HG02623 (cell line): ENCODE results near the gene DPEP1.

Experiments used
- ATAC-seq: cut with Tn5 transposase; IDR thresholded peaks from one replicate; pipeline ENCODE4 v1.9.1; 2021; ENCODE audit warnings: moderate library complexity; ENCODE audit not compliant: unreplicated experiment

Gene DPEP1

DNA sequence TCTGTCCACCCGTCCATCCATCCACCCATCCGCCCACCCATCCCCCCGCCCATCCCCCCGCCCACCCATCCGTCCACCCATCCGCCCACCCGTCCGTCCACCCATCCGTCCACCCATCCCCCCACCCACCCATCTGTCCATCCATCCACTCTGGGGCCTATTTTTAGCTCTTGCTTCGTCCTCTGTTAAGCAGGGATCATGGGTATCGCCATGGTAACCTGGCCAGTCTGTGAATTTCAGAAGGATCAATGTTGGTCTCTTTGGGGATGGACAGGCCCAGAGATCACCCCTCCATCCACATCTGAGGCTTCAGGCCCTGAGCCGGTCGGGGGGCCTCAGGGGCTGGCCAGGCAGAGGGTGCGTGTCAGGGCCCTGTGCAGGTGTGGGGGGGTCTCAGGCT lies 15.2 kb upstream of the DPEP1 start:
- no peak for ATAC-seq

DNA sequence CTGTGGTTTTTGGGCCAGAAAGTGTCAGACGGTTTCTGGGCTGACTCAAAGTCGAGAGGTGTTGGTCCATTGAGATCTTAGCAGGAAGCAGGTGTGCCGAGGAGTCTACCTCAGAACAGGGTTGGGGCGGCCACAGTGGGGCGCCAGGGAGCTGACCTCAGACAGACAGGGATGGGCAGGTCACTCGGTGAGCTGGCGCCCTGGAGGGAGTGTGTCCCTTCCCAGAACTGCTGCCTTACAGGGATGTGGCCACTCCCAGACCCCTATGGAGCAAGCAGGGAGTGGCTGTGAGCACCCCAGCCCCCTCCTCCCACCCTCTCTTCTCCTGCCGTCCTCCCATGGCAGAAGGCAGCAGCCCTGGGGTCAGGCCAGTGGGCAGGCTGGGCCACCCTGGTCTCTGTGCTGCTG lies 14.0 kb upstream of the DPEP1 start:
- ATAC-seq, result no peak

DNA sequence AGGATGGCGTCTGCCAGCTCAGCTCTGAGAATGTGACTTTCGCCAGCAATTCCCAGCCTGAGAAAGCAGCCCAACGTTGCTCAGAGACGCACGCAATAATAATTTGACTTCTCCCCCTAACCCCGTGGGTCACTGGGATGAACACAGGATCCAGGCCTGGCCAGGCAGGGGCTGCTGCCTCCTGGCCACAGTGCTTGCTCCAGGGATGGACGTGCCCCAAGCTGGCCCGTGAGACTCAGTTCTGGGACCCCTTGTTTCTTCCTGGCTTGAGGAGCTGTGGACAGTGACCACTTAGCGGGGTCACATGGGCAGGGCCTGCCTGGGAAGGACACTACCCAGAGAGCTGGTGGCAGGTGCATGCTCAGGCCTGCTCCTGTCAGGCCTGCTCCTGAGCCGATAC lies 13.5 kb upstream of the DPEP1 start:
- no peak for ATAC-seq

DNA sequence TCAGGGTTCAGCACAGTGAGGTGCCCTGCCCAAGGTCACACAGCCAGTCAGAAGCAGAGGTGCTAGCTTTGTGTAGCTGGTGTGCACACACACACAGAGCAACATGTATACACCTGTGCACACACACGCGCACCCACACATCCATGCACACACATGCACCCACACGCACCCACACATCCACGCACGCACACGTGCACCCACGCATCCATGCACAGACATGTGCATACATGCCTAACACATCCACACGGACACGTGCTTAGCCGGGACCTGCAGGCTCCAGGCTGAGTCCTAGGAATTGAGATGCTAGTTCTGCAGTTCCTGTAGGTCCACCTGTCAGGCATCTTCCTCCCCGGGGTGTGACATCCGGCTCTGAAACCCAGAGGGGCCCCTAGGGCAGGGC lies 13.0 kb upstream of the DPEP1 start:
- no peak for ATAC-seq

DNA sequence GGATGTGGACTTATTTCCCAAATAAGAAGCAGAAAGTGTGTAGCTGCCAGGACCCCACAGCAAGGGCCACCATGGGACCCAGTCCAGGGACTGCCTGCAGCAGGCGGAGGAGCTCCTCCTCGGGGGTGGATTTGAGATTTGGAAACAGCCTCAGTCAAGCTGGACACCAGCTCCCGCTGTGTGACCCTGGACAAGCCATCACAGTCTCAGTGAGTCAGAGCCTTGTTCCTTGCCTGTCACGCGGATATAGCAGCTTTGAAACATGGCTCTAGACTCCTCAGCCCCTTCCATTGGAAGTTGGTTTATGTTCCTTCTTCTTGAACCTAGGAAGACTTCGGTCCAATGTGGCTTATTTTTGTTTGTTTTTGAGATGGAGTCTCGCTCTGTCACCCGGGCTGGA lies 12.5 kb upstream of the DPEP1 start:
- no peak for ATAC-seq

DNA sequence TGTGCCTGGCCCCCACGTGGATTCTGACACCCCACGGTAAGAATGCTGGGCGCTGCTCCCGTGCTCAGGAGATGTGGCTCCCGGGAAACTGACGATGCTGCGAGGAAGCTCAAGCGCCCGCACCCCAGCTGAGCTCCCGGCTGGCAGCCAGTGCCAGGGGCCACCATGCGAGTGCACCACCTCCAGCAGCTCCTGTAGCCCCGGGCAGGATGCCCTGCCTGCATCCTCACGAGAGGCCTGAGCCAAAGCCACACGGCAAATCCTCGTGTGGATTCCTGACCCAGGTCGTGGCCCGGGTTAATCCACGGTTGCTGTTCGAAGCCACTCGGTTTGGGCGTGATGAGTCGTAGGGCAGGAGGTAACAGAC lies 11.6 kb upstream of the DPEP1 start:
- no peak for ATAC-seq

DNA sequence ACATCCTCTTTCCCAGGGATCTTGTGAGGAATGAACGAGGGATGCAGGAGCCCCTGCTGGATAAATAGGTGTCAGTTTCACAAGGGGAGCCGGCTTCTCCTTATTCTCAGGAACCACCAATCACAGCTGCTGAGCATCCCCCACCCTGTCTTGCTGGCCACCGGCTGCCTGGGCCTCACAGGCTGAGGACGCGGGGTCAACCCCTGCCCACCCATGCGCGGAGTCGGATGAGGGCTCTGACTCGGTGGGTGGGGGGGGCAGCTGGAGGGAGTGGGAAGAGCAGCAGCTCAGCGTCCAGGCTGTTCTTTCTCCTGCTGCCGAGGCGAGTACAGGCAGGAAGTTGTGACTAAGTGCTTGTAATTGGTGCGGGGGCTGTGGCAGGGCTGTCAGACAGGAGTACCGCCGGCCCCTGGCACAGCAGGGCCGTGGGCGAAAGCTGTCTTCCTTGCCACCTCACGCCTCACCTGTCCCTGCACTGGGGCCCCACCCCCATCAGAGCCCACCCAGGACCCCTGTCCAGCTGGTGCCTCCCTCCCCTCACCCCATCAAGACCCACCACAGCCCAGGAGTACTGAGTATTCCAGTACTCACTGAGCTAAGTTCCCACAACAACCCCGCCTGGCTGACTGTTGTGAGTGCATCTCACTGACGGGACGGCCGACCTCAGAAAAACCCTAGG lies 11.0 kb upstream of the DPEP1 start:
- ATAC-seq, result no peak

DNA sequence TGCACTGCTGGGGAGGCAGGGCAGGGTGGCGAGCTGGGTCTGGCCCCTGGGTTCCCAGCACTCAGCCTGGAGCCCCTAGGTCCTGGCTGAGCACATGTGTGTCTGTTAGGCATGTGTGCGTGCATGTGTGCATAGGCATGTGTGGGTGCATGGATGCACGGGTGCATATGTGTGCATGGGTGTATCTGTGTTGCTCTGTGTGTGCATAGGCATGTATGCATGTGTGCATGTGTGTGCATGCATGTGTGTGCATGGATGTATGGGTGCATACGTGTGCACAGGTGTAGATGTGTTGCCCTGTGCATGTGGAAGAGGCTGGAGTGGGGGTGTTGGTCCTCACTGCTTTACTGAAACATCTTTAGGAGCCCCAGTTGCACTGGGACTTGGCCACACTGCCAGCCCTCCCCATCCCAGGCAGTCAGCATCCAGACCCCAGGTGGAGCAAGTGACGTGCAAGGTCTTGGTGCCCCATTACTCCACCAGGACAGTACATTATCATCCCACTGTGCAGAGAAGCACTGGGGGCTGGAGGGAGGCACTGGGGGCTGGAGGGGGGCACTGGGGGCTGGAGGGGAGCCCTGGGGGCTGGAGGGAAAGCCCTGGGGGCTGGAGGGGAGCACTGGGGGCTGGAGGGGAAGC lies 10.4 kb upstream of the DPEP1 start:
- ATAC-seq, result no peak

DNA sequence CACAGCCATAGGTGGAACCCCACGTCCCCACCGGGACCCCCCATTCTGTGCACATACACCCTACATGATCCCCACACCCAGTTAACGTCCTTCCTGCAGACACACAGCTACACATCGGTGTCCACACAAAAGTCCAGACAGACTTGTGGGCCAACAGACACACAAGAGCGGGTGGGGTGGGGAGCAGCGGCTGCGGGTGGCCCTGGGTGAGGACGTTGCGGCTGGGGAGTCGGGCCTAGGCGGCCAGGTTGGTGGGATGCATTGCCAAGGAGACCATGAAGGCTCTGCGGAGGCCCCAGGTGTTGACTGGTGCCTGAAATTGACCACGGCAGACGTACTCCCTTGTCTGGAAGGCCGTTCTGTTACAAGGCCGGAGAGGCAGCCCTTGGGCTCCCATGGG lies 8.7 kb upstream of the DPEP1 start:
- no peak for ATAC-seq

DNA sequence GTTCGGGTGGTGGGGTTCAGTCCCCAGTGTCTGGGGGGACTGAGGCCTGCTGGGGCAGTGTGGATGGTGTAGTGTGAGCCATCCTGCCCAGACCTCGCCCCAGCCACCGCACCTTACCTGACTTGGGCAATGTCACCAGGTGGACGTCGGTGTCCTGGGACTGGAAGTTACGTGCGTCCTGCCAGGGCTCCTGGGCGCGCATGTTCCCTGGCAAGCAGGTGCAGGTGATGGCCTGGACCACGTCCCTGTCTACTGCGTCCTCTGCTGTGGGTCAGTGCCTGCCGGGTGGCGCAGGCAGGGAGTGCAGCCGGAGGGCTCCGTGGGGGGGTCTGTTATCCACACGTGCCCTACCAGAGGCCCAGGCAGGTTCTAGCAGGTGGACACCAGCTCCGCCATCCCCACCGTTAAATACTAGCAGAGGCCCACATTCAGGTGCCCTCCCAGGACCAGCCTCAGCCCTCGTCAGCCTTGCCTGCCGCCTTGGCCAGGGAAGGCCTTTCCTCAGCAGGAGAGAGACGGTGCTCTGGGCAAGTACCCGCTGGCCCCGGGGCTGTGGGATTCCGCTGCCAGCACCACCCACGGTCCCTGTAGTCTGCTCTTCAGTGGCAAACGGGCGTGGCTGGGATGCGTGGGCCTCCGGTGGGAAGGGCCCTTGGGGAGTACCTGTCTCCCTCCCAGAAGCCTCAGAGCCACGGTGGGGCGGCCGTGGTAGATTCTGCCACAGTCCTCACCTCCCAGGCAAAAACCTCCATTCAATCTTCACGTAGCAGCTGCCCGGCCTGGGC lies 8.1 kb upstream of the DPEP1 start:
- ATAC-seq, result no peak

DNA sequence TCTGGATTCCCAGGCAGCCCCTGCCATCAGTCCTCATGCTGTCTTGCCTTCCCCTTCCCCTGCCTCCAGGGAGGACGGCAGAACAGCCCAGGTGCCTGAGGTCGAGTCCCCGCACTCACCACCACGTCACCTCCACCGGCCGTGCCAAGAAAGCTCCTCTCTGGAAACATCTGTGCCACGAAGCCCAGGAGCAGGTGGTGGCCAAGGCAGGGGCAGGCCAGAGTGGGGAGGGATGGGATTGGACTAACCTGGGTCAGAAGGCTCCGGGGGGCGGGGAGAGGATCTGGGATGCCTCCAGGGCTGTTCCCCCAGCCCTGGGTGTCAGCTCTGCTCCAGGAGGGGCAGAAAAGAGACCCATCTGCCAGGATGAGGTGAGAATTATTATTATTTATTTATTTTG lies 7.4 kb upstream of the DPEP1 start:
- ATAC-seq, result no peak

DNA sequence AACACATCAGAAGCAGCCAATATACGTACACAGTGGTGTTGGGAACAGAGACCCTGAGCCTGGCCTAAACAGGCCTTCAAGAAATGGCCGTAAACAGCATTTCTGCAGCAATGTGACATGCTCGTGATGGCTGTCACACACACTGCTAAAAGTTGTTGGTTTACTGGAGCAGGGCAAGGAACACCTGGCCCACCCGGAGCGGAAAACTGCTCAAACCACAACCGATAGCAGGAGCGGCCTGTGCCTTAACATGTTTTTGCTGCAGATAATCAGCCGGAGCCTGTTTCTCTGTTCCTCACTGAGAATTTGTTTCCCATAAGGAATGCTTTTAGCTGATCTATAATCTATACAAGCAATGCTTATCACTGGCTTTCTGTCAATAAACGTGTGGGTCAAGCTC lies 6.0 kb upstream of the DPEP1 start:
- ATAC-seq, result no peak

DNA sequence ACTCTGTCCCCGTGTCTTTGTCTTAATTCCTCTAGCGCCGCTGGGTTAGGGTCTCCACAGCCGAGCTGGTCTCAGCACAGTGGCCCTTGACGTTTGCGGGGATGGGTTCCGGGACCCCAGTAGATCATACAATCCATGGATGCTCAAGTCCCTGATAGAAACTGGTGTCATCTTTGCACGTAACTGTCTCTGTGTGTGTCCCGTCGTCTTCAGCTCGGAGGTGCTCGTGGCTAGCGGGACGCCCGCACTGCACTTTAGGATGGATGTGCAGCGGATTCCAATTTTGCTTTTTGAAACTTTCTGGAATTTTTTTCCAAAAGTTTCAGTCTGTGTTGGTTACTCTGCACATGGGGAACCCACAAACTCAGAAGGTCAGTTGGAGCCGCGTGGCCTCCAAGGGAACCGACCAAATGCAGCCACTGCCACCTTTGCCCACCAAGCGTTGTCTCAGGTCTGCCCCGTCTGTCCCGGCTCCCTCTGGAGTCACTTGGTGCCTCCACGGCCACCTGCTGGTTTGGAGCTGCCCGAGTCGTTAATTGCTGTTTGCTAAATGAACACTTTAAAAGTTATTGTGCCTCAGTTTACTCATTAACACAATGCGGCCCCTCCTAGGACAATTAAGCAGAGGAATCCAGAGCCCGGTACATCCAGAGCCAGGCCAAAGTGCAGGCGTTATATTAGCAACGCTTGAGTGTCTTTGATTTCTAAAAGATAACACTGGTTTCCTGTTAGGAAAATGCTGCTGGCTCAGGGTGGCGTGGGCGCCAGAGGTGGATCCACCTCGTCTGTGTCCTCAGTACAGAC lies 5.3 kb upstream of the DPEP1 start:
- no peak for ATAC-seq

DNA sequence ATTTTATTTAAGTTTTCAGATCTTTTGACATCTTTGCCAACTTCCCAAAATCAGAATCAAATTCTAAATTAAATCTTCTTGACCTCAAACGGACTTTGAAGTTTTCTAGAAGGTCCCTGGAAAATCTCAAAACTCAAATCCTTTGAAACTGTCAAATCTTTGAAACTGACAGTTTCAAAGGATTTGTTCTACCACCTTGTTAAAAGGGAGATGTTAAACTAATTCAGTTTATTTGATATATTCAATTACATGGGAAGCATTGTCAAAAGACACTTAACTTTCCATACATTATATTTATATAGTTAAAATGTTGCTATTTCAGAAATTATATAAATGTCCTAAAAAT lies 3.4 kb upstream of the DPEP1 start:
- ATAC-seq, result no peak

DNA sequence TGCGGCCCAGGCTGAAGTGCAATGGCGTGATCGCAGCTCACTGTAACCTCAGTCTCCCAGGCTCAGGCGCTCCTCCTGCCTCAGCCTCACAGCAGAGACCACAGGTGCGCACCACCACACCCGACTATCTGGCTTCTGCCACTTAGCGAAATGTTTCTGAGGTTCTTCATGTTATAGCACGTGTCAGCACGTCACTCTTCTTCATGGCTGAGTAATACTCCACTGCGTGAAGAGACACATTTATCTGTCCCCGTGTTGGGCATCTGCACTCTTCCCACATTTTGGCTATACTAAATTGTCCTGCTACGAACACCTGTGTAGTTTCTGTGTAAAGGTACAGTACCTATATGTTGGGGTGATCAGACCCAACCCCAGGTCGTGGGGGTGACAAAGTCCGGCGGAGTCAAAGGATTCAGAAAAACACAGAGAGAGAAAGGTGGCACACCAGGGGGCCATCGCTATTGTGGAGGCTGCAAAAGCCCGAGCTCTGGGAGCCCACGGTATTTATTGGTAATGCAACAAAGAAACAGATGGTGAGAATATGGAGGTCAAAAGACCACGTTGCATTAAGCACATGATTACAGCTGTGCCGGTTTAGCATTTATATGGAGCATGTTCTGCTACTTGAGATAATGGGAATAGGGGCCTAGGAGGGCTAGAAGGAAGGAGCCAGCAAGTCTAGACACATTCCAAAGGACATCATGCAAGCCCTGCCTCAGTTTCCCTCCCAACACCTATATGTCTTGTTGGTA lies 851 bp upstream of the DPEP1 start:
- ATAC-seq, result no peak

DNA sequence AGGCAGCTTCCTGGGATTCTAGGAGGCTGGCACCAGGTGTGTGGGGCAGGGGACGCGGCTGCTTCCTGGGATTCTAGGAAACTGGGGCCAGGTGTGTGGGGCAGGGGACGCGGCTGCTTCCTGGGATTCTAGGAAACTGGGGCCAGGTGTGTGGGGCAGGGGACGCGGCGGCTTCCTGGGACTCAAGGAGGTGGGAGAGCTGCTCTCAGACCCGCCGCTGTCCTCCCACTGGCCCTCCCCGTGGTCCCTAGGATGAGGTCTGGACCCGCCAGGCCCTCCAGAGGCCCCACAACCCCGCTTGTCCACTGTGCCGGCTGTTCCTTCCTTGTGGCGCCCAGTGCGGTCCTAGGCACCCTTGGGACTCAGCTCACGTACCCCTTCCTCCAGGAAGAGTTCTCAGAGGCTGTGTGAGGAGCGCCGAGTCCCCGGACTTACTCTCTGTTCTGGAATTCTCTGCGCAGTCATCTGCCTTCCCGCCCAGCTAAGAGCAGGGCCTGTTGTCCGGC lies 565 bp downstream of the DPEP1 start:
- no peak for ATAC-seq

DNA sequence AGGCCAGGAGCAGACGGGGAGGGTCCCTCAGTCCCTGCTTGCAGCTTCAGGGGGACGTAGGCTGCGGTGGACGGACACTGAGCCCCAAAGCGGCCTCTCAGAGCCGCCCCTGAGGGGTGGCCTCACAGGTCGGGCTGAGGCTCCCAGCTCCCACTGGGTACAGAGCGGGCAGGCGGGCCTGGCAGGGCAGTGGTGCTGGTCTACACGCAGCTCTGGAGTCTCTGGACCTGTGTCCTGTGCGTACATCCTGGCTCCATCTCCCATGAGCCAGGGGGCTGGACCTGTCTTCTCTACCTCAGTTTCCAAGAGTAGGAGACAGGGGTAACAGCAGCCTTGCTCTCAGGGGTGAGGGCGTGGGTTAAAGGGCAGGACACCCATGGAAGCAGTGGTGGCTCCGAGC lies 1.7 kb downstream of the DPEP1 start:
- ATAC-seq, result no peak

DNA sequence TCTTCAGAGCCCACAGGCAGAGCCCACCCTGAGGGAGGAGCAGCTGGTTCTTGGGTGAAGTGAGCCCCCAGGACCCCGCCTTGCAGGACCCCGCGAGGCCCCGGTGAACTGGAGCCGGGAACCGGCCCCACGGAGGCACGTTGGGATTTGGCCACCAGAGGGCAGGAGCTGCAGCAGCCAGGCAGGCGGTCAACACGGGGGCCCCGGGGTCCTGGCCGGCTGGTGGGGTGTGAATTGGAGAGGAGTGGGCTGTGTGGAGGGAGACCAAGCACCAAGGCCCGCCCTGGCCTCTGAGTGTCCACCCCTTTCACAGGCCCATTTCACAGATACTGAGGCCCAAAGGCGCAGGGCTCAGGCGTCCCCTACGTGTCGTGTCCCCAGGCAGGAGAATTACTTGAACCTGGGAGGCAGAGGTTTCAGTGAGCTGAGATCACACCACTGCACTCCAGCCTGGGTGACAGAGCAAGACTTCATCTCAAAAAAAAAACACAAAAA lies 2.2 kb downstream of the DPEP1 start:
- ATAC-seq, result no peak

DNA sequence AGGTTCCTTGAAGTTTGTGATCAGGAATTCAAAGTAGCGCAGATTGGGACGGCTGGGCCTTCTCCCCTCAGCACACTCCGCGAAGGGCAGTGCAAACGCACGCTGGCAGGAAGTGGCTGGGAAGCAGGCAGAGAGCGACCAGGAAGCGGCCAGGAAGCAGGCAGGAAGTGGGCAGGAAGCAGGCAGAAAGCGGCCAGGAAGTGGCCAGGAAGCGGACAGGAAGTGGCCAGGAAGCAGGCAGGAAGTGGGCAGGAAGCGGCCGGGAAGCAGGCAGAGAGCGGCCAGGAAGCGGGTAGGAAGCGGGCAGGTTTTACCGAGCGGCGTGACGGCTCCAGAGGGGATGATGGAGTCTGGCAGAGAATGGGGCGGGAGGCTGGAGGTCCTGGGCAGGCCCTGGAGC lies 3.2 kb downstream of the DPEP1 start:
- no peak for ATAC-seq

DNA sequence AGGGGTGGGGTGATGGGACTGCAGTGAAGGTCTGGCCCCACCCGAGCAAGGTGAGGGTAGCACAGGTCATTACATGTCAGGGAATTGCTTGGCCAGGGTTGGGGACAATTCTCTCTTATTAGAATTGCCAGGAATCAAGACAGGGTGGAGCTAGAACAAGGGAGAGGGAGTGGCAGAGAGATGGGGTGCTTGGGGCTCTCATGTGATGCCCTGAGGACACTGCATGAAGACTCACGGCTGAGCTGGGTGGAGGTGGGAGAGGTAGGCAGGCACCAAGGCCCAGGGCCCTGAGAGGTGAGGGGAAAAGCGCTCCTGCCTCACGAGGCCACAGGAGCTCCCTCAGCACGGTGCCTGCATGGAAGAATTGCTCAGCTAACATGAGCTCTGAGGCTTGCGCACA lies 3.6 kb downstream of the DPEP1 start:
- ATAC-seq, result no peak
